Uterus (tissue), 4 donors: ENCODE data around the gene CAMK2D. TPM values are rescaled to one million over a fixed set of nuclear protein-coding genes. Genes with fewer than 3 reads are reported as not detected.
A peak's percentile ranks its signal among the peaks of the same experiment; 100 is the strongest.

Experiments used
- DNase-seq, 2 donors: peaks; one replicate each; pipeline ENCODE4 v3.0.0-alpha.2; 2019 to 2020
- H3K27ac ChIP-seq, 2 donors: fragments of 200-600 bp; sonication (generic); 1 replicate in 1 of 2; 2 replicates in 1 of 2; pipeline ENCODE4 v1.5.1; 2016 to 2018
- H3K27me3 ChIP-seq, 2 donors: fragments of 200-600 bp; sonication (generic); one replicate each; pipeline ENCODE4 v1.5.1; 2018 to 2019; ENCODE audit warnings: control low read depth in 1 of 2
- H3K36me3 ChIP-seq, 2 donors: fragments of 200-600 bp; sonication (generic); one replicate each; pipeline ENCODE4 v1.5.1; 2019; ENCODE audit warnings: control low read depth in 1 of 2
- H3K4me1 ChIP-seq, 2 donors: fragments of 200-600 bp; sonication (generic); one replicate each; pipeline ENCODE4 v1.5.1; 2018 to 2019; ENCODE audit warnings: control low read depth in 1 of 2
- H3K4me3 ChIP-seq, 2 donors: fragments of 200-600 bp; sonication (generic); 1 replicate in 1 of 2; 2 replicates in 1 of 2; pipeline ENCODE4 v1.5.1; 2018 to 2019; ENCODE audit warnings: mild to moderate bottlenecking in 1 of 2
- H3K9me3 ChIP-seq, 2 donors: fragments of 200-600 bp; sonication (generic); one replicate each; pipeline ENCODE4 v1.5.1; 2019; ENCODE audit warnings: control low read depth in 1 of 2
- CTCF ChIP-seq, 4 experiments: fragments of 200-600 bp in 2 of 4; fragments of 450-650 bp in 2 of 4; sonication (generic) in 2 of 4; IDR thresholded peaks; one replicate each; pipeline ENCODE4 v1.5.1; 2016 to 2019; ENCODE audit warnings: antibody characterized with exemption in 4 of 4, mild to moderate bottlenecking in 2 of 4, moderate library complexity in 1 of 4
- POLR2A ChIP-seq, 2 donors: fragments of 450-650 bp; IDR thresholded peaks; one replicate each; pipeline ENCODE4 v1.6.1; 2016; ENCODE audit warnings: antibody characterized with exemption in 2 of 2, mild to moderate bottlenecking in 1 of 2, moderate library complexity in 1 of 2
- intact Hi-C: fragments of 100-400 bp; cut with DNase I; formaldehyde crosslinking; loops from one replicate; pipeline ENCODE4 v1.15.1; 2023; ENCODE audit warnings: low total_unique reads
- total RNA-seq, 4 donors: library from RNA; depleted of rRNA in 3 of 4; stranded (reverse); fragments of >200 nt in 3 of 4; gene quantifications; one replicate each; pipeline versions ENCODE4 v1.1.0 to v1.2.4, GENCODE V29; 2014 to 2023
- donor health status: DM: yes; HTN: yes; CAD: no.

CAMK2D gene
- total RNA-seq, 4 donors from 2014 or later = 41.5 to 95.3 (median 54.3) TPM

DNA sequence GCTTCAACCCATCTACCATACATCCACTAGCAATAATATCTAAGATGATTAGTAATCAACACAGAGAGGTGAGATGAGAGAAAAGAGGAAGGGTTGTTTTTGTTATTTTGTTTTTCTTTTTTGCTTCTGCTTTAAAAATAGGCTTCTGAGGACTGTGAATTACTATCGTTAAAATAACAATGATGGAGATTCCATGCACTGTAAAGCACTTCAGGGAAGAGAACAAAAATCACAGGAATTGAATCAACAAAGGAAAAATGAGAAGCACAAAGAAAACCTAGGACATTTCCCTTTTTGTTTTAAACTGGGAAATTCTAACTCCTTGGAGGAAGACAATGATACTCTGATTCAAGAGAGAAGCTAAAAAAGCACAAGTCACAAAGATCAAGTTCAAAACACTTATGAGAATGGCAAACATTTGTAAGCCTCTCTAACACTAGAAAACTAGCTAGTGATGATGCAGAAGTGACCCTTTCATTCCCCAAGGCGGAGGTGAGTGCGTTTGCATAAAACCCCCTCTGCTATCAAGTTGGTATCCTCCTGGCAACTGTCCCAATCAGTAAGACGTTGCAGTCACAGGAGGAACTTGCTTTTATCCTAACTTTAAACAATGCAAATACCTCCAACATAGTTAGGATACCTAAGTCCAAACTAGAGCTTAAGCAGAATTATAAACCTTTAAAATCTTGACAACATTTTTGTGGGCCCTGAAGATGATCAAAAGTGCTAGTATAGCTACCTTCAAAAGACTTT, 308.5 kb downstream of the CAMK2D start:
- intact Hi-C loops = no loop called here
- DNase-seq = peak in 1 of 2 donors; percentile 25
- H3K36me3 ChIP-seq = no peaks in the 10 kb centered on the region
- no peak for TF ChIP-seq POLR2A (IDR thresholded peaks at IDR 0.05)
- no peak for TF ChIP-seq CTCF (IDR thresholded peaks at IDR 0.05)
- no peak overlapping the region for H3K4me3 ChIP-seq
- H3K9me3 ChIP-seq = no peaks in the 10 kb centered on the region
- H3K4me1 ChIP-seq = no peaks in the 10 kb centered on the region
- H3K27ac ChIP-seq = peak overlapping the region; percentile 33
- no peaks in the 10 kb centered on the region for H3K27me3 ChIP-seq

DNA sequence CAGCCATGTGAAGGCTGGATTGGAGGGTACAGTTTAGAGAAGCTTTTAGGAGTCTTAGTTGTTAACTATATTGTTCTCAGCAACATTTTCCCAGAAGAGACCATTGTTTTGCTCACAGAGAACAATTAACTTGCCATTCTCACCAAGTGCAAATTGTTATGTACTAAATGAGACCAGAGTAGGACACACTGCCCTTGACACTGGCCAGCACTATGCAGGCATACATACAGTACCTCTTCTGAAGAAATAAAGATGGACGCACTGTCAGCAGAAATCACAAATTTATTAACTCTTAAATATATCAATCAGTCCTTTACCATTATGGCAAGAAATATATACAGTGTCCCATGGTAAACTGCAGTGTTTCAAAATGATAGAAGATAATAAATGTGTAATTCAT, 309.4 kb downstream of the CAMK2D start:
- peak overlapping the region in 1 of 2 donors; percentile 33 for H3K27ac ChIP-seq
- intact Hi-C loops = no loop called here

GRCh38 chr4:113450295-113451080, 311.1 kb downstream of the CAMK2D start:
- Histone ChIP-seq H3K27ac (peak overlapping the region in 1 of 2 donors; percentile 28), H3K4me3 (no peak overlapping the region), H3K27me3 (no peaks in the 10 kb centered on the region), H3K36me3 (no peaks in the 10 kb centered on the region), H3K9me3 (no peaks in the 10 kb centered on the region), H3K4me1 (peaks cover 0 to 3% of the 10 kb centered on the region in 2 donors)
- intact Hi-C loops = no loop called here
- no peak for DNase-seq
- TF ChIP-seq CTCF (IDR thresholded peaks at IDR 0.05) (no peak), POLR2A (IDR thresholded peaks at IDR 0.05) (no peak)

More for the DNA sequence above, 309.4 kb downstream of the CAMK2D start:
- Histone ChIP-seq H3K4me3 (no peak overlapping the region), H3K36me3 (no peaks in the 10 kb centered on the region), H3K27me3 (no peaks in the 10 kb centered on the region), H3K9me3 (no peaks in the 10 kb centered on the region), H3K4me1 (no peaks in the 10 kb centered on the region)
- no peak for DNase-seq
- no peak for TF ChIP-seq POLR2A (IDR thresholded peaks at IDR 0.05)

DNA sequence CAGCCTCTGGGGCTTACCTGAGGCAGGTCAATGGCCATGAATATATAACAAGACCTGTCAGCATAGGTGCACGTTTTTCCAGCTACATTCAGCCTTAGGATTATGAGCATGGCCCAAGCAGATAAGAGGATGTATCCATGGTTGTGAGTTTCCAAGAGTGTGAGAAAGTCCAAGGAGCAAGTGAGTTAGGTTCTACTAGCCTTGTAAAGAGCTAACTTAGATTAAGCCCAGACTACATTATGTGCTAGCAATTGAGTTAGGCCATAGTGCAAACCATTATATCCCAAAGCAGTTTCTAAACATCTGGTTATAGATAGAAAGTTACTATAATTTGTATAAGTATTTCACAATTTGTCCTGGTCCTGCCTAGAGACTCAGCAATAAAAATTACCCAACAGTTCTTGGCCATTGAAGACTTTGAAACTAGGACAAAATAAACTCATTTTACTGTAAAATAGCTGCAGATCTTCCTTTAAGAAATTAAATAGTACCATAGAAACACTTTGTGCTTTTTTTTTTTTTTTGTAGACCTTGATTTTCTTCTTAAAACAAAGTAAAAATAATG, 312.0 kb downstream of the CAMK2D start:
- H3K4me3 ChIP-seq = no peak overlapping the region
- no peaks in the 10 kb centered on the region for H3K36me3 ChIP-seq
- H3K9me3 ChIP-seq = no peaks in the 10 kb centered on the region
- TF ChIP-seq CTCF (IDR thresholded peaks at IDR 0.05) = no peak
- no peak for TF ChIP-seq POLR2A (IDR thresholded peaks at IDR 0.05)
- peak overlapping the region; percentile 72 to 78 for H3K27ac ChIP-seq
- intact Hi-C loops = no loop called here
- H3K27me3 ChIP-seq = no peaks in the 10 kb centered on the region
- no peak for DNase-seq
- H3K4me1 ChIP-seq = peaks cover 0 to 4% of the 10 kb centered on the region in 2 donors

GRCh38 chr4:113447769-113448168, 313.8 kb downstream of the CAMK2D start:
- Histone ChIP-seq H3K36me3 (no peaks in the 10 kb centered on the region), H3K27me3 (no peaks in the 10 kb centered on the region), H3K9me3 (no peaks in the 10 kb centered on the region), H3K4me3 (no peak overlapping the region), H3K4me1 (peaks cover 0 to 4% of the 10 kb centered on the region in 2 donors), H3K27ac (peak overlapping the region; percentile 72 to 78)
- TF ChIP-seq CTCF (IDR thresholded peaks at IDR 0.05) (no peak), POLR2A (IDR thresholded peaks at IDR 0.05) (no peak)
- peak; percentile 33 to 43 for DNase-seq
- intact Hi-C loops = no loop called here
